Endothelial cell of umbilical vein (primary cell): ENCODE measurements around the gene TAS2R39. TPM values are rescaled to one million over a fixed set of nuclear protein-coding genes. Genes with fewer than 3 reads are reported as not detected.

Source experiments
- BruUV-seq: library from RNA; stranded (reverse); fragments of 400-500 nt; replicated peaks from 2 replicates; lab custom pipeline; 2021; lab: Mats Ljungman, UMichigan
- CTCF ChIA-PET: fragments of 300-600, 350-600 bp; sonication (Branson Sonifier 250); formaldehyde crosslinking; loops from one replicate; lab custom pipeline; 2021; ENCODE audit warnings: antibody characterized with exemption, inconsistent platforms; lab: Charles Lee
- POLR2A ChIA-PET: fragments of 300-600, 350-600 bp; sonication (Branson Sonifier 250); formaldehyde crosslinking; loops from one replicate; lab custom pipeline; 2021; ENCODE audit warnings: antibody characterized with exemption, inconsistent platforms; lab: Charles Lee
- DNase-seq: peaks from one replicate; pipeline ENCODE4 v3.0.0-alpha.2; 2011; ENCODE audit warnings: low read depth, low spot score
- FAIRE-seq: peaks from 2 replicates; lab custom pipeline; 2011; peaks lifted over from hg19 to GRCh38; lab: Jason Lieb, UNC
- H2AFZ ChIP-seq: 2 replicates; pipeline ENCODE4 v1.6.0; 2012; ENCODE audit warnings: low read depth, low read length, control low read depth, inconsistent platforms
- H3K27ac ChIP-seq: 2 replicates; pipeline ENCODE4 v1.5.1; 2011; ENCODE audit warnings: low read depth, mild to moderate bottlenecking, control low read depth, low read length, moderate library complexity; ENCODE audit not compliant: insufficient read depth
- H3K27me3 ChIP-seq, 2 experiments: 2 replicates each; pipeline versions ENCODE4 v1.6.0 to v1.6.1; 2011; ENCODE audit warnings: low read length in 2 of 2, mixed read lengths in 1 of 2; ENCODE audit not compliant: control insufficient read depth in 2 of 2, insufficient read depth in 2 of 2
- H3K36me3 ChIP-seq, 2 experiments: 2 replicates in 1 of 2; 3 replicates in 1 of 2; pipeline ENCODE4 v1.5.1; 2011; ENCODE audit warnings: low read length in 2 of 2, mild to moderate bottlenecking in 1 of 2, moderate library complexity in 1 of 2; ENCODE audit not compliant: control insufficient read depth in 2 of 2, insufficient read depth in 2 of 2; ENCODE audit errors: extremely low read depth in 1 of 2
- H3K4me1 ChIP-seq: 3 replicates; pipeline ENCODE4 v1.5.1; 2011; ENCODE audit warnings: mild to moderate bottlenecking, low read length; ENCODE audit not compliant: control insufficient read depth, insufficient read depth; ENCODE audit errors: extremely low read depth
- H3K4me2 ChIP-seq: 2 replicates; pipeline ENCODE4 v1.6.1; 2011; ENCODE audit warnings: low read length, control low read depth, mixed read lengths; ENCODE audit not compliant: insufficient read depth
- H3K4me3 ChIP-seq, 3 experiments: fragments of 200-600 bp in 1 of 3; sonication (generic), shearing (Covaris generic) in 1 of 3; replicated peaks in 1 of 3; 2 replicates each; pipeline ENCODE4 v1.5.1; 2011 to 2016; ENCODE audit warnings: control low read depth in 3 of 3, low read length in 3 of 3, mild to moderate bottlenecking in 2 of 3, inconsistent platforms in 1 of 3, low read depth in 1 of 3, moderate library complexity in 1 of 3; ENCODE audit not compliant: insufficient read depth in 1 of 3
- H3K79me2 ChIP-seq: 2 replicates; pipeline ENCODE4 v1.6.0; 2012; ENCODE audit warnings: low read length, inconsistent platforms; ENCODE audit not compliant: control insufficient read depth, insufficient read depth
- H3K9ac ChIP-seq: replicated peaks from 2 replicates; pipeline ENCODE3; 2011; ENCODE audit warnings: low read length, control low read depth; ENCODE audit not compliant: insufficient read depth; ENCODE audit errors: extremely low read depth
- H3K9me1 ChIP-seq: replicated peaks from 3 replicates; pipeline ENCODE4 v1.6.0; 2011; ENCODE audit warnings: mild to moderate bottlenecking, low read length; ENCODE audit not compliant: control insufficient read depth, insufficient read depth; ENCODE audit errors: extremely low read depth
- H3K9me3 ChIP-seq: replicated peaks from 2 replicates; pipeline ENCODE4 v1.5.1; 2012; ENCODE audit warnings: low read length, inconsistent platforms; ENCODE audit not compliant: control insufficient read depth, insufficient read depth
- H4K20me1 ChIP-seq: replicated peaks from 2 replicates; pipeline ENCODE3; 2011; ENCODE audit warnings: mild to moderate bottlenecking, low read length; ENCODE audit not compliant: control insufficient read depth, insufficient read depth; ENCODE audit errors: extremely low read depth
- EZH2 ChIP-seq: IDR thresholded peaks from 2 replicates; pipeline ENCODE4 v1.6.1; 2012; ENCODE audit warnings: borderline replicate concordance, low read depth, mild to moderate bottlenecking, moderate library complexity, low read length, inconsistent platforms; ENCODE audit not compliant: severe bottlenecking
- FOS ChIP-seq: IDR thresholded peaks from 2 replicates; pipeline ENCODE4 v1.6.1; 2011; ENCODE audit warnings: mild to moderate bottlenecking, low read length, moderate library complexity, borderline replicate concordance; ENCODE audit not compliant: insufficient read depth
- GATA2 ChIP-seq: IDR thresholded peaks from 2 replicates; pipeline ENCODE4 v1.7.0; 2011; ENCODE audit warnings: low read depth, mild to moderate bottlenecking, moderate library complexity, mixed read lengths, low read length; ENCODE audit not compliant: insufficient read length, insufficient read depth
- JUN ChIP-seq: IDR thresholded peaks from 2 replicates; pipeline ENCODE4 v1.6.1; 2011; ENCODE audit warnings: borderline replicate concordance, low read depth; ENCODE audit not compliant: insufficient read length, insufficient read depth
- MAX ChIP-seq: IDR thresholded peaks from 2 replicates; pipeline ENCODE4 v1.6.1; 2011; ENCODE audit not compliant: insufficient read depth, insufficient read length
- MYC ChIP-seq: IDR thresholded peaks from one replicate; pipeline ENCODE4 v1.6.1; 2011; ENCODE audit warnings: mild to moderate bottlenecking, low read depth, low read length
- POLR2A ChIP-seq: IDR thresholded peaks from 2 replicates; pipeline ENCODE4 v1.6.1; 2012; ENCODE audit warnings: low read depth, mild to moderate bottlenecking, control low read depth, low read length
- POLR2AphosphoS5 ChIP-seq: IDR thresholded peaks from 2 replicates; pipeline ENCODE4 v1.6.1; 2012; ENCODE audit warnings: low read depth, mild to moderate bottlenecking, control low read depth, low read length, moderate library complexity; ENCODE audit not compliant: insufficient read depth
- dilution Hi-C: fragments of 300-500 bp; cut with MboI; formaldehyde crosslinking; loops from one replicate; pipeline ENCODE4 v1.15.0; 2019; ENCODE audit warnings: low sequenced_read_pairs; ENCODE audit not compliant: extremely low pct_ligation_motif_present
- intact Hi-C: fragments of 100-400 bp; cut with micrococcal nuclease; formaldehyde crosslinking; loops from one replicate; pipeline ENCODE4 v1.10.0; 2022
- polyA plus RNA-seq, 4 experiments: library from polyadenylated mRNA; depleted of rRNA in 3 of 4; stranded (reverse) in 3 of 4; unstranded in 1 of 4; fragments of >200 nt; gene quantifications; 2 replicates each; pipeline versions ENCODE4 v1.2.1 to v1.2.3, GENCODE V29; 2011 to 2012; ENCODE audit warnings: missing spikeins in 1 of 4
- total RNA-seq: library from RNA; stranded (reverse); gene quantifications from 2 replicates; pipeline ENCODE4 v1.2.3, GENCODE V29; 2021
- TF ChIP-seq, protein P1 (sequence below), 2 donors: IDR thresholded peaks; 1 replicate in 1 of 2; 2 replicates in 1 of 2; pipeline ENCODE4 v1.5.1; 2011; ENCODE audit warnings: low read length in 2 of 2, mild to moderate bottlenecking in 2 of 2, moderate library complexity in 2 of 2, control low read depth in 1 of 2, inconsistent platforms in 1 of 2, low read depth in 1 of 2; ENCODE audit not compliant: insufficient read depth in 1 of 2; ENCODE audit errors: extremely low read depth in 1 of 2

Gene TAS2R39
- total and polyA plus RNA-seq, 2 donors (not counting 3 experiments of a cell fraction or from before 2014, with no cell fraction given), result not detected

DNA sequence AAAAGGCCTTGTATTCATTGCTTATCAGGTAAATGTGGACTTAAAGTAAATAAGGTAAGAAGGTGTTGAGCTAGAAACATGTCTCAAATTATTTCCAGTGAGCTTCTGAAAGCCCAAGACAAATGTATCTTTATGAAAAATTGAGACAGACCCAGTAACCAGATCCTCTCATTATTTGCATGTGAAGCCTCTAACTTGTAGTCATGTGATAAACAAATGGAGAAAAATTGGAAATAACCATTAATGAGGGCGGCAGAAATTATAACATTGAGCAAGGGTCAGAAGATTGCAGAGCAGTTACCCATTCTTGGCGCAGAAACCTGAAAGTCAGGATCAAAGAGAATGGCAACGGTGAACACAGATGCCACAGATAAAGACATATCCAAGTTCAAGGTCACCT, 38.5 kb downstream of the TAS2R39 start, which contains the start of gene TAS2R40:
Gene TAS2R40, plus strand, starts transcription at position 301 of the 400 bp plus-strand sequence. Its CDS starts 42 bp downstream, at position 343.
- peaks cover 24 to 34% of the 10 kb centered on the region in 2 experiments for H3K27me3 ChIP-seq
- H3K4me1 ChIP-seq, result no peaks in the 10 kb centered on the region
- TF ChIP-seq POLR2AphosphoS5 (no peak), MYC (no peak), FOS (no peak), GATA2 (no peak), EZH2 (no peak), MAX (no peak), JUN (no peak), POLR2A (no peak)
- TF ChIP-seq, protein P1, sequence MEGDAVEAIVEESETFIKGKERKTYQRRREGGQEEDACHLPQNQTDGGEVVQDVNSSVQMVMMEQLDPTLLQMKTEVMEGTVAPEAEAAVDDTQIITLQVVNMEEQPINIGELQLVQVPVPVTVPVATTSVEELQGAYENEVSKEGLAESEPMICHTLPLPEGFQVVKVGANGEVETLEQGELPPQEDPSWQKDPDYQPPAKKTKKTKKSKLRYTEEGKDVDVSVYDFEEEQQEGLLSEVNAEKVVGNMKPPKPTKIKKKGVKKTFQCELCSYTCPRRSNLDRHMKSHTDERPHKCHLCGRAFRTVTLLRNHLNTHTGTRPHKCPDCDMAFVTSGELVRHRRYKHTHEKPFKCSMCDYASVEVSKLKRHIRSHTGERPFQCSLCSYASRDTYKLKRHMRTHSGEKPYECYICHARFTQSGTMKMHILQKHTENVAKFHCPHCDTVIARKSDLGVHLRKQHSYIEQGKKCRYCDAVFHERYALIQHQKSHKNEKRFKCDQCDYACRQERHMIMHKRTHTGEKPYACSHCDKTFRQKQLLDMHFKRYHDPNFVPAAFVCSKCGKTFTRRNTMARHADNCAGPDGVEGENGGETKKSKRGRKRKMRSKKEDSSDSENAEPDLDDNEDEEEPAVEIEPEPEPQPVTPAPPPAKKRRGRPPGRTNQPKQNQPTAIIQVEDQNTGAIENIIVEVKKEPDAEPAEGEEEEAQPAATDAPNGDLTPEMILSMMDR (IDR thresholded peaks at IDR 0.05; ENCODE audit: extremely low read depth in 1 of 2, insufficient read depth in 1 of 2, low read depth in 1 of 2, low read length in 2 of 2), result no peak
- ChIA-PET POLR2A (no interaction called here), CTCF (interaction anchor here (2.8 to 10.8 kb wide), 2 partner anchors 18 to 211 kb away, joined by 7 to 967 read pairs; no protein-coding TSS in a partner anchor)
- no peaks in the 10 kb centered on the region for H3K79me2 ChIP-seq
- dilution Hi-C loops, result loop anchor here (25.0 kb wide), 1 partner anchor 209 kb away; no protein-coding TSS in a partner anchor
- no peak for FAIRE-seq
- H3K9me1 ChIP-seq, result no peaks in the 10 kb centered on the region
- H4K20me1 ChIP-seq, result no peaks in the 10 kb centered on the region
- H3K36me3 ChIP-seq, result no peaks in the 10 kb centered on the region
- intact Hi-C loops, result no loop called here
- no peak within 1 kb of the TSS for H3K9ac ChIP-seq
- H2AFZ ChIP-seq, result no peak within 1 kb of the TSS
- no peak within 1 kb of the TSS for H3K4me3 ChIP-seq
- no peak for DNase-seq
- no peak within 1 kb of the TSS for H3K27ac ChIP-seq
- H3K4me2 ChIP-seq, result no peak within 1 kb of the TSS
- no TSS peak for BruUV-seq
- no peaks in the 10 kb centered on the region for H3K9me3 ChIP-seq
